ENCODE results near the gene OR52N1. TPM values are rescaled to one million over a fixed set of nuclear protein-coding genes. Genes with fewer than 3 reads are reported as not detected.

Gene OR52N1
- total RNA-seq, 2 donors from 2014 or later, result not detected

DNA sequence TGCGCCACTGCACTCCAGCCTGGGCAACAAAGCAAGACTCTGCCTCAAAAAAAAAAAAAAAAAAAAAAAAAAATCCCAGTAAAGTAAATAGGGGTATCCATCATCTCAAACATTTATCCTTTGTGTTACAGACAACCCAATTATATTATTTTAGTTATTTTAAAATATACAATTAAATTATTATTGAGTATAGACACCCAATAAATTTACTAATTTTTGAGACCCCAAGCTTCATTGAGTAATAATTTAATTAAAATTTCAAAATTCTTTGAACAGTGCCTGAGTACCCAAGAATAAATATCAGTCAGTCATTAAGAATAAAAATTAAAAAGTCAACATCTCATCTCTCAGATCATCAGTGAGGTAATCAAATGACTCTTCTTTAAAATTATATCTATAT is 37.1 kb downstream of the OR52N1 start, which contains the start of gene OR52N4:
OR52N4 (plus strand) TSS at position 301 of the 400 bp plus-strand sequence. CDS start 498 bp downstream, outside the sequence.
- ATAC-seq (no peak), DNase-seq (no peak)
- Histone ChIP-seq H3K4me1 (no peaks in the 10 kb centered on the region), H3K9me3 (no peaks in the 10 kb centered on the region), H3K27me3 (no peaks in the 10 kb centered on the region), H3K36me3 (replicated peaks in 1 of 2; ENCODE audit: insufficient read depth in 1 of 2, low read depth in 2 of 2) (no peaks in the 10 kb centered on the region), H3K4me3 (no peak within 1 kb of the TSS), H3K27ac (no peak within 1 kb of the TSS)
- 87 to 94% methylated on average over 1 of the region's 1 CpG for WGBS, 2 donors
- TF ChIP-seq POLR2A (IDR thresholded peaks at IDR 0.05), result no peak
- TF ChIP-seq, protein P1, sequence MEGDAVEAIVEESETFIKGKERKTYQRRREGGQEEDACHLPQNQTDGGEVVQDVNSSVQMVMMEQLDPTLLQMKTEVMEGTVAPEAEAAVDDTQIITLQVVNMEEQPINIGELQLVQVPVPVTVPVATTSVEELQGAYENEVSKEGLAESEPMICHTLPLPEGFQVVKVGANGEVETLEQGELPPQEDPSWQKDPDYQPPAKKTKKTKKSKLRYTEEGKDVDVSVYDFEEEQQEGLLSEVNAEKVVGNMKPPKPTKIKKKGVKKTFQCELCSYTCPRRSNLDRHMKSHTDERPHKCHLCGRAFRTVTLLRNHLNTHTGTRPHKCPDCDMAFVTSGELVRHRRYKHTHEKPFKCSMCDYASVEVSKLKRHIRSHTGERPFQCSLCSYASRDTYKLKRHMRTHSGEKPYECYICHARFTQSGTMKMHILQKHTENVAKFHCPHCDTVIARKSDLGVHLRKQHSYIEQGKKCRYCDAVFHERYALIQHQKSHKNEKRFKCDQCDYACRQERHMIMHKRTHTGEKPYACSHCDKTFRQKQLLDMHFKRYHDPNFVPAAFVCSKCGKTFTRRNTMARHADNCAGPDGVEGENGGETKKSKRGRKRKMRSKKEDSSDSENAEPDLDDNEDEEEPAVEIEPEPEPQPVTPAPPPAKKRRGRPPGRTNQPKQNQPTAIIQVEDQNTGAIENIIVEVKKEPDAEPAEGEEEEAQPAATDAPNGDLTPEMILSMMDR (IDR thresholded peaks at IDR 0.05), result no peak
- intact Hi-C loops (cut with DNase I), result no loop called here

DNA sequence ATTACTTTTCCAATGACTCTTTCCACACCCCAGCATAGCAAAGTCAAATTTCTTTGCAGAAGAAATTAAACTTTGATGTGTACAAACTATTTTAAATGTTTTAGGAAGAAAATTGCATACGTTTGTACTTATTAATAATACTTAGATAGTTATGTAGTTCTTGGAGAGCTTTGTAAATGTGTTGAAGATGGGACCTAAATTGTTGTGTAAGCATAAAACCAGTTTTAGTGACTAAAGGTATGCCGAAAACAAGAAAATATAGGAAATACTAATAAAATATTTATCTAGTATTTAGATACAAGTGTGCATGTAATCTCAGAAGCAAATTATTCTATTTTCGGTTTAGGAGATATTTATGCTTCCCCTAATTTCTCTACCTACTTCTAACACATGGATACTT is 41.2 kb downstream of the OR52N1 start:
- H3K36me3 ChIP-seq (replicated peaks in 1 of 2; ENCODE audit: insufficient read depth in 1 of 2, low read depth in 2 of 2), result no peaks in the 10 kb centered on the region
- WGBS, 2 donors, result 58 to 66% methylated on average over 3 of the region's 3 CpGs
- TF ChIP-seq, protein P1 (IDR thresholded peaks at IDR 0.05), result no peak
- no peak for TF ChIP-seq POLR2A (IDR thresholded peaks at IDR 0.05)
- H3K27me3 ChIP-seq, result no peaks in the 10 kb centered on the region
- no peaks in the 10 kb centered on the region for H3K4me1 ChIP-seq
- no peaks in the 10 kb centered on the region for H3K9me3 ChIP-seq
- no peak overlapping the region for H3K4me3 ChIP-seq
- ATAC-seq (no peak), DNase-seq (no peak)
- intact Hi-C loops (cut with DNase I), result no loop called here
- H3K27ac ChIP-seq, result no peak overlapping the region

DNA sequence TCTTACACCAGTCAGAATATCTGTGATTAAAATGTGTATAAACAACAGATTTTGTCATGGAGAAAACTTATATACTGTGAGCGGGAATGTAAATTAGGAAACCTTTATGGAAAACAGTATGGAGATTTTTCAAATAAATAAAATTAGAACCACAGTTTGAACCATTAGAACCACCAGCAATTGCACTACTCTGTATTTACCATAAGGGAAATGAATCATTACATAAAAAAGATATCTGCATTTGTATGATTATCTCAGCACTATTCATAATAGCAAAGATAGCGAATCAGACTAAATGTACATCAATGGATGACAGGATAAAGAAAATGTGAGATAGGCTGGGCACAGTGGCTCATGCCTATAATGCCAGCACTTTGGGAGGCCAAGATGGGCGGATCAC is 44.5 kb downstream of the OR52N1 start:
- Histone ChIP-seq H3K4me1 (no peaks in the 10 kb centered on the region), H3K4me3 (no peak overlapping the region), H3K36me3 (replicated peaks in 1 of 2; ENCODE audit: insufficient read depth in 1 of 2, low read depth in 2 of 2) (no peaks in the 10 kb centered on the region), H3K27me3 (no peaks in the 10 kb centered on the region), H3K27ac (no peak overlapping the region), H3K9me3 (peaks cover 0 to 5% (median 0%) of the 10 kb centered on the region in 3 donors)
- 73 to 75% methylated on average over 3 of the region's 3 CpGs for WGBS, 2 donors
- intact Hi-C loops (cut with DNase I), result no loop called here
- ATAC-seq (no peak), DNase-seq (no peak)
- TF ChIP-seq, protein P1 (IDR thresholded peaks at IDR 0.05), result no peak
- TF ChIP-seq POLR2A (IDR thresholded peaks at IDR 0.05), result no peak

DNA sequence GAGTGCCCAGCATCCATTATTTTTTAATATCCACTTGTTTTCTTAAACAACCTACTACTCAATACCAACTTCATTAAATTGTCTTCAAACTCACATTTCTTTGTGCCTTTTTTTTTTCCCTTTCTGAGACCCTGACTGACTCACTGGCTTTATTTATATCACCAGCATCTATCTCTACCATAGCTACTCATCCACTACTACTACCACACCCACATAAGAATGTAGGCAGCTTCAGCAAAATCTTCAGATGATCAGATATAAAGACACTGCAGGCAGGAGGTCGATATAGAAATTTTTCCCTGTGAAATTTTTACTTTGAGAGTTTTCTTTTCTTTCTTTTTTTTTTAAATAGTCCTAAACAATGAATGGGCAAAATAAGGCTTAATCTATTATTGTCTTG is 52.6 kb downstream of the OR52N1 start:
- WGBS, 2 donors, result 43 to 49% methylated on average over 1 of the region's 1 CpG
- intact Hi-C loops (cut with DNase I), result no loop called here

More for the DNA sequence above, 52.6 kb downstream of the OR52N1 start:
- no peaks in the 10 kb centered on the region for H3K4me1 ChIP-seq
- H3K4me3 ChIP-seq, result no peak overlapping the region
- H3K27me3 ChIP-seq, result no peaks in the 10 kb centered on the region
- H3K9me3 ChIP-seq, result peaks cover 0 to 9% (median 0%) of the 10 kb centered on the region in 3 donors
- no peaks in the 10 kb centered on the region for H3K36me3 ChIP-seq (replicated peaks in 1 of 2; ENCODE audit: insufficient read depth in 1 of 2, low read depth in 2 of 2)
- no peak for DNase-seq
- TF ChIP-seq POLR2A (IDR thresholded peaks at IDR 0.05), result no peak
- TF ChIP-seq, protein P1 (IDR thresholded peaks at IDR 0.05), result no peak
- ATAC-seq, result no peak
- no peak overlapping the region for H3K27ac ChIP-seq

All from body of pancreas (tissue), 4 donors.